GM12891 (cell line): ENCODE results near the gene PLG.
"Not testable (repeated sequence)": the region's sequence is repeated elsewhere in the genome, so short reads cannot be mapped to it uniquely, and the experiment has no call there.

Experiments
- DNase-seq: peaks from one replicate; pipeline ENCODE4 v3.0.0; 2011; ENCODE audit warnings: low spot score; ENCODE audit not compliant: insufficient read length
- FAIRE-seq: peaks from 2 replicates; lab custom pipeline; 2011; peaks lifted over from hg19 to GRCh38; lab: Jason Lieb, UNC
- PAX5 ChIP-seq: IDR thresholded peaks from 2 replicates; pipeline ENCODE4 v1.6.1; 2011; ENCODE audit warnings: low read length, moderate library complexity, mild to moderate bottlenecking; ENCODE audit not compliant: insufficient read depth, severe bottlenecking
- POLR2A ChIP-seq: IDR thresholded peaks from 2 replicates; pipeline ENCODE4 v1.6.1; 2011; ENCODE audit warnings: low read depth, low read length, control low read depth
- POLR2AphosphoS5 ChIP-seq: IDR thresholded peaks from 2 replicates; pipeline ENCODE4 v1.6.1; 2011; ENCODE audit warnings: low read depth, low read length, control low read depth
- POU2F2 ChIP-seq: IDR thresholded peaks from 2 replicates; pipeline ENCODE4 v1.6.1; 2011; ENCODE audit warnings: low read depth, mild to moderate bottlenecking, control low read depth, low read length, moderate library complexity
- SPI1 ChIP-seq: IDR thresholded peaks from 2 replicates; pipeline ENCODE4 v1.6.1; 2011; ENCODE audit warnings: low read depth, low read length, control low read depth
- TAF1 ChIP-seq: IDR thresholded peaks from 2 replicates; pipeline ENCODE4 v1.6.1; 2011; ENCODE audit warnings: low read depth, low read length, control low read depth

PLG gene

GRCh38 chr6:160678744-160679401 is 23.2 kb upstream of the PLG start:
- no peak for TF ChIP-seq SPI1
- TF ChIP-seq POU2F2, result no peak
- TF ChIP-seq TAF1, result no peak
- no peak for TF ChIP-seq PAX5
- TF ChIP-seq POLR2A, result no peak
- no peak for TF ChIP-seq POLR2AphosphoS5
- FAIRE-seq, result no peak
- DNase-seq, result no peak

- DNase-seq (no peak), FAIRE-seq (no peak)
- TF ChIP-seq POLR2AphosphoS5 (no peak), POLR2A (no peak), SPI1 (no peak), TAF1 (no peak), POU2F2 (no peak), PAX5 (no peak)
Observed at GRCh38 chr6:160679402-160679769, 22.7 kb upstream of the PLG start.

GRCh38 chr6:160685101-160685761 is 16.8 kb upstream of the PLG start:
- not testable (repeated sequence) for FAIRE-seq, DNase-seq

- FAIRE-seq (no peak), DNase-seq (no peak)
- TF ChIP-seq TAF1 (no peak), POU2F2 (no peak), POLR2A (no peak), POLR2AphosphoS5 (no peak), SPI1 (no peak), PAX5 (no peak)
Observed at GRCh38 chr6:160685762-160686450, 16.1 kb upstream of the PLG start.

GRCh38 chr6:160690458-160690857 is 11.6 kb upstream of the PLG start:
- FAIRE-seq (no peak), DNase-seq (no peak)
- no peak for TF ChIP-seq PAX5
- no peak for TF ChIP-seq TAF1
- TF ChIP-seq SPI1, result no peak
- no peak for TF ChIP-seq POLR2AphosphoS5
- no peak for TF ChIP-seq POU2F2
- TF ChIP-seq POLR2A, result no peak

DNA sequence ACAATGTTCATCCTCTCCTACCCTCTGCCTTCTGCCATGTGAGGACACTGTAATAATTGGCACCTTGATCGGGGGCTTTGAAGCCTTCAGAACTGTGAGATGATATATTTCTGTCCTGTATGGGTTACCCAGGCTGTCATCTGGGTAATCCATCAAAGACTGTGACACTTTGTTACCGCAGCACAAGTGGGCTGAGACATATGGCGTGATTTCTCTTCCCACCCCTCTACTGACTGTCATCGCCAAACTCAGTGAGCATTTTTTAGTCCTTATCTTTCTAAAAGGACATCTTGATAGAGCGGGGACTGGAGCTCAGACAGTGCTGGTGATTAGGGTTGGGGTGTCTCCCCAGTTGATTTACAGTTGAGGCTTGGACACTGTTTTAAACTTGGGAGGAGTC is 10.4 kb upstream of the PLG start:
- no peak for FAIRE-seq
- DNase-seq, result no peak
- TF ChIP-seq TAF1 (no peak), POLR2AphosphoS5 (no peak), PAX5 (no peak), POU2F2 (no peak)

GRCh38 chr6:160692369-160692959 is 9.6 kb upstream of the PLG start:
- FAIRE-seq (no peak), DNase-seq (no peak)
- TF ChIP-seq POLR2A (no peak), POU2F2 (no peak), TAF1 (no peak), POLR2AphosphoS5 (no peak), SPI1 (no peak), PAX5 (no peak)

- FAIRE-seq, DNase-seq: not testable (repeated sequence)
Observed at GRCh38 chr6:160695025-160695424, 7.0 kb upstream of the PLG start.

DNA sequence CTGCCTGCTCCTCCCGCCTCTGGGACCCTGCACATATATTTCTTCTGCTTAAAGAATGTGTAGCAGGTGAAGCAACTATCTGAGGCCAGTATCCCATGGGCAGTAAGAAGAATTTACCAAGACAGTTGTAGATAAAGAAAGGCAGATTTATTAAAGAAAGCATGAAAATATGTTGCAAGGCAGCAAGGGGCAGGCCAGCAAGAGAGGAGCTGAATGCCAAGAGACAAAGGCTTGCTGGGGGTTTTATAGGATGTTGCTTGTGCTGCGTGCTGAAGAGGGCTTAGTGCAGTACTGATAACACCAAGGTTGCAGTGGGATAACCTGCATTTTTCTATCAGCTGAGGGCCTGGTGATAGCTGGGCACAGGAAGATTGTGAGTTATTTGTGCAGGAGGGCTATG is 6.4 kb upstream of the PLG start:
- DNase-seq, FAIRE-seq: not testable (repeated sequence)

DNA sequence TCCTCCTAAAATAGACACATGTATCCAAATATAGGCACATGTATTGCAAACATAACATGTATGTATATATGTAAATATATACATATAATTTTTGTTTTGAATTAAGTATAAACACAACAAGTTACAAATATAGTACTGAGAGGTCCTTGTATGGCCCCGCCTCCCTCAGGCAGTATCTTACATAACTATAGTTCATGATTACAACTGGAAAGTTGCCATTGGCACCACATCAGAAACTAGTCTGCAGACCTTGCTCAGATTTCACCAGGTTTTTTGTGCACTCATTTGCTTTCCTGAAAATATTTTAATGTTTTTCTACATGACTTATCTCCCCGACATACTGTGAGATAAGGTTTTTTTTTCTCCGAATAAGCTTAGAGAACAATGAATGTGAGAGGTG is 5.2 kb upstream of the PLG start:
- not testable (repeated sequence) for FAIRE-seq, DNase-seq

- TF ChIP-seq POLR2AphosphoS5, result no peak
- no peak for TF ChIP-seq TAF1
- no peak for TF ChIP-seq POU2F2
- TF ChIP-seq PAX5, result no peak
- TF ChIP-seq SPI1, result no peak
- no peak for TF ChIP-seq POLR2A
- DNase-seq, result no peak
- no peak for FAIRE-seq
Observed at GRCh38 chr6:160697826-160698225, 4.2 kb upstream of the PLG start.

GRCh38 chr6:160704688-160705087 is 2.6 kb downstream of the PLG start:
- not testable (repeated sequence) for DNase-seq, FAIRE-seq

DNA sequence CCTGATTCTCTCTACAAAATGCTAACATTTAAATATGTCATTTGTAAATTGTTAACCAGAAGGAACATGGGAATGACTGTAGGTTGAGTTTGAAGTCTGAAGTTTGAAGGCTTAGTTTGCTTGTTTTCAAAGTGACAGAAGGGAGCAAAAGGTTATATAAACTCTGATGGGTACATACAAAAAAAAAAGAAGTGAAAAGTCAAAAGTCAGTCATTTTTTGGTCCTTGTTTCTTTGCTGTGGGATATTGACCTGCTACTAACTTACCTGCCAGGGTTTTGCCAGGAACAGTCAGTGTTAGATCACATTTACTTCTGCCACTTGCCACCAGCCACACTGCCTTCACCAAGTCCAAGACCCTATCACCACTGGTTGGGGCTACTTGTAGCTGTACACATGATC is 6.9 kb downstream of the PLG start:
- FAIRE-seq, DNase-seq: not testable (repeated sequence)
